ENCODE results near the gene KLHDC3. TPM values are rescaled to one million over a fixed set of nuclear protein-coding genes. Genes with fewer than 3 reads are reported as not detected.

The KLHDC3 gene
- total RNA-seq, 1 experiment from 2014 or later: 35.6 TPM

DNA sequence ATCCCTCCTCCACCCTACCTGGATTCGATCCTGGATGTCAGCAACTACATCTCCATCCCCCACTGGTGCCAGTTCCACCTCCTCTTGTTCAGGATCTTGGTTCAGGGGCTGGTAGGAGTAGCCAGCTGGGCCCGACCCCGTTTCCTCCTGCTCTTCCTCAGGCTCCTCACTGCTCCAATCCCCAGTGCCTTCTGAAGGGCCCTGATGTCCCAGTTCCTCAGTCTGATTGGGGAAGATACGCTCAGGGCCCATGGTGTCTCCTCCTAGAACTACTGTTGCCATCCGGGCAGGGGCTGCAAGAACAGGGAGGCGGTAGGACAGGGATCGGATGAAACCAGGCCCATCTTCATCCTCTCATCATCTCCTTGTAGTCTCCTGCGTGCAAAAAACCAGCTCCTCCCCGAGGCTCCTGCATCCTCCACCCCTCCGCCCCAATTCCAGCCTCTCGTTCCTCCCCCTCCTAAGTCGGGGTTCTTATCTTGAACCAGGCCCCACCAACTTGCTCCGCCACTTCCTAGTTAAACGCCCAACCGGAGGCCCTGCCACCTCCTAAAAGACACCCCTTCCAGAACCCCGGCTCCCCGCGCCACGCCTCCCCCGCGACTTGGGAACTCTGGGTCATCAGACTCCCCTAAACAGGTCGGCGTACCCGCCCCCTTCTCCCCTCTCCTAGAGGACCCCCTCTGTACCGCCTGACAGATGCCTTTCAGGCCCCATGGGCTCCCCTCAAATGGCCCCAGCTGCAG, 779 bp upstream of the KLHDC3 start:
- no peak for DNase-seq (ENCODE audit: unreplicated experiment)
- BruUV-seq (replicated peaks): no TSS peak
- H3K27me3 Mint-ChIP-seq (ENCODE audit: insufficient read depth, unreplicated experiment): no peaks in the 10 kb centered on the region
- ChIA-PET POLR2A (interaction anchor here (0.7 to 5.5 kb wide), 22 partner anchors 9 to 267 kb away, joined by 3 to 53 read pairs (median 7); partner anchors contain the start of genes CNPY3, CUL7, KLC4 and MRPL2), CTCF (interaction anchor here (0.7 to 2.6 kb wide), 4 partner anchors 17 to 161 kb away, joined by 3 to 12 read pairs (median 4); no protein-coding TSS in a partner anchor)
- peak overlapping the region; percentile 99 for H3K27ac Mint-ChIP-seq (ENCODE audit: low read depth, unreplicated experiment)
- H3K9me3 Mint-ChIP-seq (ENCODE audit: unreplicated experiment): no peaks in the 10 kb centered on the region
- H3K4me1 Mint-ChIP-seq (ENCODE audit: insufficient read depth, unreplicated experiment): peaks cover 32% of the 10 kb centered on the region
- TF ChIP-seq, protein P1, sequence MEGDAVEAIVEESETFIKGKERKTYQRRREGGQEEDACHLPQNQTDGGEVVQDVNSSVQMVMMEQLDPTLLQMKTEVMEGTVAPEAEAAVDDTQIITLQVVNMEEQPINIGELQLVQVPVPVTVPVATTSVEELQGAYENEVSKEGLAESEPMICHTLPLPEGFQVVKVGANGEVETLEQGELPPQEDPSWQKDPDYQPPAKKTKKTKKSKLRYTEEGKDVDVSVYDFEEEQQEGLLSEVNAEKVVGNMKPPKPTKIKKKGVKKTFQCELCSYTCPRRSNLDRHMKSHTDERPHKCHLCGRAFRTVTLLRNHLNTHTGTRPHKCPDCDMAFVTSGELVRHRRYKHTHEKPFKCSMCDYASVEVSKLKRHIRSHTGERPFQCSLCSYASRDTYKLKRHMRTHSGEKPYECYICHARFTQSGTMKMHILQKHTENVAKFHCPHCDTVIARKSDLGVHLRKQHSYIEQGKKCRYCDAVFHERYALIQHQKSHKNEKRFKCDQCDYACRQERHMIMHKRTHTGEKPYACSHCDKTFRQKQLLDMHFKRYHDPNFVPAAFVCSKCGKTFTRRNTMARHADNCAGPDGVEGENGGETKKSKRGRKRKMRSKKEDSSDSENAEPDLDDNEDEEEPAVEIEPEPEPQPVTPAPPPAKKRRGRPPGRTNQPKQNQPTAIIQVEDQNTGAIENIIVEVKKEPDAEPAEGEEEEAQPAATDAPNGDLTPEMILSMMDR (IDR thresholded peaks at IDR 0.05; ENCODE audit: unreplicated experiment): no peak
- H3K4me3 Mint-ChIP-seq (ENCODE audit: unreplicated experiment): peak overlapping the region; percentile 99
- peaks cover 30% of the 10 kb centered on the region for H3K36me3 Mint-ChIP-seq (ENCODE audit: insufficient read depth, unreplicated experiment)
- intact Hi-C loops (cut with micrococcal nuclease): loop anchor here (1.0 to 5.0 kb wide), 2 partner anchors 29 to 39 kb away; partner anchors contain the start of genes CUL7 and PPP2R5D

DNA sequence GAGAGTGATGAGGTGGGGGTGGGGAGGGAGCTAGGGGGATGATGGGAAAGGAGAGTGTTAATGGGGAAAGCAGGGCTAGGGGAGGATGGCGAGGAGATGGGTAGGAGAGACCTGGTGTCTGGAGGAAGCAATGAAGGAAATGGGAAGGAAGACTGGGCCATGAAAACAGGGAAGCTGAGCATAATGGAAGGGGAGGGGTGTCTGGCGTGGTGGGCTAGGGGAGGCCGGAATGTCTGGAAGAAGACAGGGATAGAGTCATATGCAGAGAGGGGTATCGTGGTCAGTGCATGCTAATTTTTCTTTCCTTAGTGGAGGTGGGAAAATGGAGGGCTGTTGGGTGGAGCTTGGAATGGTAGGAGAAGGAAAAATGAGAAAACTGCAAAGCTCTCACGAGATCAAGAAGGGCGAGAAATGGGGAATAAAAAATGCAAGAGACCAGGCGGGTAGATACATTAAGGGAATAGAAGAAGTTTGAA, 423 bp downstream of the KLHDC3 start:
- TF ChIP-seq, protein P1 (IDR thresholded peaks at IDR 0.05; ENCODE audit: unreplicated experiment): no peak
- DNase-seq (ENCODE audit: unreplicated experiment): peak; percentile 13
- ChIA-PET CTCF (interaction anchor here (0.6 to 2.7 kb wide), 5 partner anchors 40 to 582 kb away, joined by 3 to 12 read pairs (median 5); partner anchors contain the start of gene CUL7), POLR2A (interaction anchor here (0.6 to 5.5 kb wide), 31 partner anchors 7 to 1391 kb away, joined by 3 to 53 read pairs (median 5); partner anchors contain the start of genes CNPY3, CUL7, GTPBP2 and KLC4)
- BruUV-seq (replicated peaks): no TSS peak
- H3K27me3 Mint-ChIP-seq (ENCODE audit: insufficient read depth, unreplicated experiment): no peaks in the 10 kb centered on the region
- no peaks in the 10 kb centered on the region for H3K9me3 Mint-ChIP-seq (ENCODE audit: unreplicated experiment)
- H3K4me1 Mint-ChIP-seq (ENCODE audit: insufficient read depth, unreplicated experiment): peaks cover 32% of the 10 kb centered on the region
- H3K27ac Mint-ChIP-seq (ENCODE audit: low read depth, unreplicated experiment): peak overlapping the region; percentile 99
- intact Hi-C loops (cut with micrococcal nuclease): loop anchor here (5.0 kb wide), 1 partner anchor 38 kb away; the partner anchor contains the start of gene CUL7
- H3K36me3 Mint-ChIP-seq (ENCODE audit: insufficient read depth, unreplicated experiment): peaks cover 27% of the 10 kb centered on the region
- H3K4me3 Mint-ChIP-seq (ENCODE audit: unreplicated experiment): peak overlapping the region; percentile 99

DNA sequence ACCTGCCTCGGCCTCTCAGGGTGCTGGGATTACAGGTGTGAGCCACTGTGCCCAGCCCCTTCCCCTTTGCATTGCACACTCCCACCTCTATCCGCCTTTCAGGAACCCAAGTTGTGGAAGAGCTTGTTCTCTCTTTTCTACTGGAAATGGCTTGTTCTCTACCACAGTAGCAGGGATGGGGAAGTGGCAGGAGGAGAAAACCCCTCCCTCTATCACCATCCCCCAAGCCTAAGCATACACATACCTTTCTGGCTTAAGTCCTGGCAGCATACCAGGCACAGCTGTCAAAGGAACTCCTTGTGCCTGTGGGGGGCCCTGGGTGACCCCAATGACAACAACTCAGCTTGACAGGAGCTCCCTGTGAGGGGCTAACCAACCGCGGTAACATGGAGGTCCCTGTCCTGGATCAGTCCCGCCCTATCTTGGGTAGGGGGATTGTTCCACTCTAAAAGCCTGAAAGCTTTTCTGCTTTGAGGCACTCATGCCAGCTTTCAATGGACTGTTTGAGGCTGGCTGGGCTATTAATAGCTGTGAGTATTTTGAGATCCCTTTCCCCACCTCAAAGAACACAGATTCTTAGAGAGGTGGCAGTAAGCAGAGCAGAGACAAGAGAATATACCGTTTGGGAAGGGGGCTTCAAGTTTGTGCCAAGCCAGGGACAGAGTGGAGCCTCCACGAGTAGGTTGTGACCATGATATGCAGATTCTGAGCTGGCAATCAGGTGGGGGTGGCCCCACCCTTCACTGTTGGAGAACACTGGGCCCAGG, 2.3 kb downstream of the KLHDC3 start:
- ChIA-PET CTCF (interaction anchor here (0.6 to 2.7 kb wide), 7 partner anchors 27 to 156 kb away, joined by 3 to 11 read pairs (median 3); no protein-coding TSS in a partner anchor), POLR2A (interaction anchor here (0.5 to 4.9 kb wide), 6 partner anchors 9 to 322 kb away, joined by 3 to 53 read pairs (median 4); partner anchors contain the start of genes CUL7, KLC4 and MRPL2)
- H3K36me3 Mint-ChIP-seq (ENCODE audit: insufficient read depth, unreplicated experiment): peaks cover 35% of the 10 kb centered on the region
- no peaks in the 10 kb centered on the region for H3K27me3 Mint-ChIP-seq (ENCODE audit: insufficient read depth, unreplicated experiment)
- no peak for DNase-seq (ENCODE audit: unreplicated experiment)
- intact Hi-C loops (cut with micrococcal nuclease): no loop called here
- H3K27ac Mint-ChIP-seq (ENCODE audit: low read depth, unreplicated experiment): no peak overlapping the region
- BruUV-seq (replicated peaks): no TSS peak
- H3K9me3 Mint-ChIP-seq (ENCODE audit: unreplicated experiment): no peaks in the 10 kb centered on the region
- TF ChIP-seq, protein P1 (IDR thresholded peaks at IDR 0.05; ENCODE audit: unreplicated experiment): no peak
- peak overlapping the region; percentile 39 for H3K4me3 Mint-ChIP-seq (ENCODE audit: unreplicated experiment)
- H3K4me1 Mint-ChIP-seq (ENCODE audit: insufficient read depth, unreplicated experiment): peaks cover 32% of the 10 kb centered on the region

All from MCF 10A (cell line).